ENCODE measurements around the gene JPH2.

Gene JPH2

GRCh38 chr20:44186674-44187053 lies 324 bp downstream of the JPH2 start:
- Histone ChIP-seq H3K18ac (ENCODE audit: low read length) (peak overlapping the region; percentile 63), H3K4ac (ENCODE audit: low read depth, low read length) (peak overlapping the region; percentile 73), H2BK12ac (ENCODE audit: low read length) (peak overlapping the region; percentile 66), H3K23ac (ENCODE audit: low read length) (no peak overlapping the region), H4K12ac (ENCODE audit: low read depth, low read length) (peak overlapping the region; percentile 9), H3K9me3 (ENCODE audit: insufficient read depth, low read depth, low read length) (no peaks in the 10 kb centered on the region), H3K27me3 (ENCODE audit: insufficient read depth, low read length) (no peaks in the 10 kb centered on the region), H4K91ac (ENCODE audit: low read depth, low read length) (peak overlapping the region; percentile 92), H3K9ac (ENCODE audit: low read length) (peak overlapping the region; percentile 67), H3K4me1 (ENCODE audit: control insufficient read depth in 1 of 2, insufficient read depth in 2 of 2, low read length in 2 of 2) (peaks cover 29 to 51% of the 10 kb centered on the region in 2 experiments), H2BK120ac (ENCODE audit: insufficient read depth, low read length, poor library complexity) (peak overlapping the region; percentile 81), H3K4me3 (ENCODE audit: low read depth, low read length) (peak overlapping the region; percentile 75), H3K4me2 (ENCODE audit: low read length) (peak overlapping the region; percentile 69), H2BK5ac (ENCODE audit: low read depth, low read length, poor library complexity) (peak overlapping the region; percentile 94), H3K79me2 (ENCODE audit: control insufficient read depth, insufficient read depth, low read length, poor library complexity) (peaks cover 19% of the 10 kb centered on the region), H4K8ac (ENCODE audit: low read depth, low read length) (peak overlapping the region; percentile 68), H3K79me1 (ENCODE audit: low read length) (peaks cover 45% of the 10 kb centered on the region), H2AK5ac (ENCODE audit: low read length) (peak overlapping the region; percentile 63), H3K36me3 (ENCODE audit: control insufficient read depth in 1 of 2, insufficient read depth in 2 of 2, low read length in 2 of 2) (no peaks in the 10 kb centered on the region), H2AFZ (ENCODE audit: insufficient read depth, low read length, poor library complexity) (peak overlapping the region; percentile 19), H3K27ac (ENCODE audit: low read depth, low read length) (peak overlapping the region; percentile 99), H3K14ac (ENCODE audit: low read length) (peak overlapping the region; percentile 83)
- WGBS (ENCODE audit: extremely low coverage, insufficient coverage, insufficient read length) = no CpG with 5 or more reads among the region's 14 CpGs
- no peak for DNase-seq

GRCh38 chr20:44186201-44186600 lies 787 bp downstream of the JPH2 start:
- peak overlapping the region; percentile 92 for H4K91ac ChIP-seq (ENCODE audit: low read depth, low read length)
- H2AK5ac ChIP-seq (ENCODE audit: low read length) = no peak overlapping the region
- peak overlapping the region; percentile 94 for H2BK5ac ChIP-seq (ENCODE audit: low read depth, low read length, poor library complexity)
- H3K9me3 ChIP-seq (ENCODE audit: insufficient read depth, low read depth, low read length) = no peaks in the 10 kb centered on the region
- peak overlapping the region; percentile 73 for H3K4ac ChIP-seq (ENCODE audit: low read depth, low read length)
- H2BK12ac ChIP-seq (ENCODE audit: low read length) = peak overlapping the region; percentile 3
- H3K79me2 ChIP-seq (ENCODE audit: control insufficient read depth, insufficient read depth, low read length, poor library complexity) = peaks cover 21% of the 10 kb centered on the region
- H3K4me3 ChIP-seq (ENCODE audit: low read depth, low read length) = peak overlapping the region; percentile 75
- no peaks in the 10 kb centered on the region for H3K27me3 ChIP-seq (ENCODE audit: insufficient read depth, low read length)
- no CpG with 5 or more reads among the region's 14 CpGs for WGBS (ENCODE audit: extremely low coverage, insufficient coverage, insufficient read length)
- no peaks in the 10 kb centered on the region for H3K36me3 ChIP-seq (ENCODE audit: control insufficient read depth in 1 of 2, insufficient read depth in 2 of 2, low read length in 2 of 2)
- H4K12ac ChIP-seq (ENCODE audit: low read depth, low read length) = peak overlapping the region; percentile 9
- peaks cover 32 to 55% of the 10 kb centered on the region in 2 experiments for H3K4me1 ChIP-seq (ENCODE audit: control insufficient read depth in 1 of 2, insufficient read depth in 2 of 2, low read length in 2 of 2)
- peak overlapping the region; percentile 99 for H3K27ac ChIP-seq (ENCODE audit: low read depth, low read length)
- DNase-seq = no peak
- H3K14ac ChIP-seq (ENCODE audit: low read length) = peak overlapping the region; percentile 83
- no peak overlapping the region for H3K23ac ChIP-seq (ENCODE audit: low read length)
- peak overlapping the region; percentile 63 for H3K18ac ChIP-seq (ENCODE audit: low read length)
- no peak overlapping the region for H2AFZ ChIP-seq (ENCODE audit: insufficient read depth, low read length, poor library complexity)
- peak overlapping the region; percentile 68 for H4K8ac ChIP-seq (ENCODE audit: low read depth, low read length)
- H3K79me1 ChIP-seq (ENCODE audit: low read length) = peaks cover 49% of the 10 kb centered on the region
- H3K4me2 ChIP-seq (ENCODE audit: low read length) = peak overlapping the region; percentile 69
- peak overlapping the region; percentile 67 for H3K9ac ChIP-seq (ENCODE audit: low read length)
- H2BK120ac ChIP-seq (ENCODE audit: insufficient read depth, low read length, poor library complexity) = peak overlapping the region; percentile 81

GRCh38 chr20:44185574-44185973 lies 1.4 kb downstream of the JPH2 start:
- Histone ChIP-seq H3K14ac (ENCODE audit: low read length) (no peak overlapping the region), H2AFZ (ENCODE audit: insufficient read depth, low read length, poor library complexity) (no peak overlapping the region), H3K79me2 (ENCODE audit: control insufficient read depth, insufficient read depth, low read length, poor library complexity) (peaks cover 21% of the 10 kb centered on the region), H2BK12ac (ENCODE audit: low read length) (peak overlapping the region; percentile 9), H3K27me3 (ENCODE audit: insufficient read depth, low read length) (no peaks in the 10 kb centered on the region), H3K79me1 (ENCODE audit: low read length) (peaks cover 51% of the 10 kb centered on the region), H4K91ac (ENCODE audit: low read depth, low read length) (no peak overlapping the region), H3K23ac (ENCODE audit: low read length) (no peak overlapping the region), H3K4me3 (ENCODE audit: low read depth, low read length) (no peak overlapping the region), H3K9me3 (ENCODE audit: insufficient read depth, low read depth, low read length) (no peaks in the 10 kb centered on the region), H3K4me2 (ENCODE audit: low read length) (peak overlapping the region; percentile 69), H4K12ac (ENCODE audit: low read depth, low read length) (no peak overlapping the region), H3K4ac (ENCODE audit: low read depth, low read length) (peak overlapping the region; percentile 59), H4K8ac (ENCODE audit: low read depth, low read length) (no peak overlapping the region), H2BK5ac (ENCODE audit: low read depth, low read length, poor library complexity) (no peak overlapping the region), H3K4me1 (ENCODE audit: control insufficient read depth in 1 of 2, insufficient read depth in 2 of 2, low read length in 2 of 2) (peaks cover 36 to 58% of the 10 kb centered on the region in 2 experiments), H3K9ac (ENCODE audit: low read length) (no peak overlapping the region), H2AK5ac (ENCODE audit: low read length) (no peak overlapping the region), H3K36me3 (ENCODE audit: control insufficient read depth in 1 of 2, insufficient read depth in 2 of 2, low read length in 2 of 2) (no peaks in the 10 kb centered on the region), H3K27ac (ENCODE audit: low read depth, low read length) (no peak overlapping the region), H2BK120ac (ENCODE audit: insufficient read depth, low read length, poor library complexity) (no peak overlapping the region), H3K18ac (ENCODE audit: low read length) (peak overlapping the region; percentile 62)
- WGBS (ENCODE audit: extremely low coverage, insufficient coverage, insufficient read length) = 100% methylated on average over 1 of the region's 4 CpGs
- no peak for DNase-seq

GRCh38 chr20:44183282-44183681 lies 3.7 kb downstream of the JPH2 start:
- H2BK120ac ChIP-seq (ENCODE audit: insufficient read depth, low read length, poor library complexity) = no peak overlapping the region
- peaks cover 19% of the 10 kb centered on the region for H3K79me2 ChIP-seq (ENCODE audit: control insufficient read depth, insufficient read depth, low read length, poor library complexity)
- H2AK5ac ChIP-seq (ENCODE audit: low read length) = peak overlapping the region; percentile 60
- peak overlapping the region; percentile 47 for H3K4me2 ChIP-seq (ENCODE audit: low read length)
- H3K27me3 ChIP-seq (ENCODE audit: insufficient read depth, low read length) = no peaks in the 10 kb centered on the region
- no peak overlapping the region for H2AFZ ChIP-seq (ENCODE audit: insufficient read depth, low read length, poor library complexity)
- H3K27ac ChIP-seq (ENCODE audit: low read depth, low read length) = peak overlapping the region; percentile 50
- H3K4me3 ChIP-seq (ENCODE audit: low read depth, low read length) = no peak overlapping the region
- no peak overlapping the region for H3K9ac ChIP-seq (ENCODE audit: low read length)
- H2BK12ac ChIP-seq (ENCODE audit: low read length) = peak overlapping the region; percentile 37
- no peaks in the 10 kb centered on the region for H3K9me3 ChIP-seq (ENCODE audit: insufficient read depth, low read depth, low read length)
- no peaks in the 10 kb centered on the region for H3K36me3 ChIP-seq (ENCODE audit: control insufficient read depth in 1 of 2, insufficient read depth in 2 of 2, low read length in 2 of 2)
- DNase-seq = no peak
- H3K79me1 ChIP-seq (ENCODE audit: low read length) = peaks cover 45% of the 10 kb centered on the region
- WGBS (ENCODE audit: extremely low coverage, insufficient coverage, insufficient read length) = no CpG with 5 or more reads among the region's 7 CpGs
- peak overlapping the region; percentile 64 for H3K14ac ChIP-seq (ENCODE audit: low read length)
- H4K8ac ChIP-seq (ENCODE audit: low read depth, low read length) = peak overlapping the region; percentile 49
- H3K23ac ChIP-seq (ENCODE audit: low read length) = no peak overlapping the region
- peaks cover 32 to 50% of the 10 kb centered on the region in 2 experiments for H3K4me1 ChIP-seq (ENCODE audit: control insufficient read depth in 1 of 2, insufficient read depth in 2 of 2, low read length in 2 of 2)
- H2BK5ac ChIP-seq (ENCODE audit: low read depth, low read length, poor library complexity) = no peak overlapping the region
- H3K18ac ChIP-seq (ENCODE audit: low read length) = peak overlapping the region; percentile 49
- H3K4ac ChIP-seq (ENCODE audit: low read depth, low read length) = peak overlapping the region; percentile 44
- H4K12ac ChIP-seq (ENCODE audit: low read depth, low read length) = no peak overlapping the region
- peak overlapping the region; percentile 9 for H4K91ac ChIP-seq (ENCODE audit: low read depth, low read length)

Measured in trophoblast cell (in vitro differentiated cells and primary cell).